PC-9 (cell line): Measurements from ENCODE around the gene CNNM4. TPM values are rescaled to one million over a fixed set of nuclear protein-coding genes. Genes with fewer than 3 reads are reported as not detected.
A peak's percentile ranks its signal among the peaks of the same experiment; 100 is the strongest.

ENCODE experiments used
- BruUV-seq: library from RNA; stranded (reverse); fragments of 400-500 nt; replicated peaks from 2 replicates; lab custom pipeline; 2021; lab: Mats Ljungman, UMichigan
- CTCF ChIA-PET: fragments of 300-600 bp; sonication (Branson Sonifier 250); formaldehyde crosslinking; loops from one replicate; lab custom pipeline; 2022; ENCODE audit warnings: antibody characterized with exemption; lab: Charles Lee
- POLR2A ChIA-PET: fragments of 300-600 bp; sonication (Branson Sonifier 250); formaldehyde crosslinking; loops from one replicate; lab custom pipeline; 2022; ENCODE audit warnings: antibody characterized with exemption; ENCODE audit not compliant: unreplicated experiment; lab: Charles Lee
- DNase-seq, 2 experiments: peaks; one replicate each; pipeline versions ENCODE4 v3.0.0 to v3.0.0-alpha.2; 2015 to 2022; ENCODE audit warnings: mixed read lengths in 1 of 2
- H2AFZ ChIP-seq: fragments of 200-600 bp; sonication (generic); 2 replicates; pipeline ENCODE4 v1.8.1; 2017; ENCODE audit warnings: antibody characterized with exemption
- H3F3A ChIP-seq: fragments of 200-600 bp; sonication (generic); 2 replicates; pipeline ENCODE4 v1.8.1; 2017; ENCODE audit warnings: antibody characterized with exemption, mild to moderate bottlenecking, low read depth; ENCODE audit not compliant: insufficient read depth
- H3K27ac ChIP-seq: fragments of 200-600 bp; sonication (generic); 2 replicates; pipeline ENCODE4 v1.6.1; 2016; ENCODE audit warnings: mixed run types
- H3K27me3 ChIP-seq: fragments of 200-600 bp; sonication (generic); 2 replicates; pipeline ENCODE4 v1.6.1; 2016; ENCODE audit warnings: low read depth, mixed run types; ENCODE audit not compliant: insufficient read depth
- H3K36me3 ChIP-seq: fragments of 200-600 bp; sonication (generic); 2 replicates; pipeline ENCODE4 v1.6.1; 2016; ENCODE audit warnings: low read depth, mixed run types
- H3K4me1 ChIP-seq: fragments of 200-600 bp; sonication (generic); replicated peaks from 2 replicates; pipeline ENCODE4 v1.6.1; 2016; ENCODE audit warnings: mixed run types; ENCODE audit not compliant: insufficient read depth
- H3K4me2 ChIP-seq: fragments of 200-600 bp; sonication (generic); 2 replicates; pipeline ENCODE4 v1.6.1; 2017; ENCODE audit warnings: mixed run types
- H3K4me3 ChIP-seq: fragments of 200-600 bp; sonication (generic); 2 replicates; pipeline ENCODE4 v1.6.1; 2016; ENCODE audit warnings: mixed run types
- H3K79me2 ChIP-seq: fragments of 200-600 bp; sonication (generic); 2 replicates; pipeline ENCODE4 v1.6.1; 2017; ENCODE audit warnings: low read depth, mixed run types
- H3K9me2 ChIP-seq: fragments of 200-600 bp; sonication (generic); 2 replicates; pipeline ENCODE4 v1.8.1; 2017; ENCODE audit warnings: mild to moderate bottlenecking; ENCODE audit not compliant: insufficient read depth
- H3K9me3 ChIP-seq: fragments of 200-600 bp; sonication (generic); 2 replicates; pipeline ENCODE4 v1.8.1; 2016; ENCODE audit warnings: low read depth; ENCODE audit not compliant: insufficient read depth
- H4K20me1 ChIP-seq: fragments of 200-600 bp; sonication (generic); 2 replicates; pipeline ENCODE4 v1.8.1; 2017; ENCODE audit not compliant: insufficient read depth
- CTCF ChIP-seq: fragments of 200-600 bp; sonication (generic); conservative IDR thresholded peaks from 2 replicates; pipeline ENCODE4 v1.6.1; 2017; ENCODE audit warnings: mixed run types, antibody characterized with exemption, mild to moderate bottlenecking, moderate library complexity
- EZH2 ChIP-seq: fragments of 200-600 bp; sonication (generic); IDR thresholded peaks from 2 replicates; pipeline ENCODE4 v1.8.0; 2017; ENCODE audit warnings: antibody characterized with exemption, low read depth
- intact Hi-C: fragments of 100-400 bp; cut with micrococcal nuclease; formaldehyde crosslinking; loops from one replicate; pipeline ENCODE4 v1.10.0; 2022; ENCODE audit not compliant: unreplicated experiment
- total RNA-seq: library from RNA; stranded (reverse); gene quantifications from 2 replicates; pipeline ENCODE4 v1.2.3, GENCODE V29; 2021

CNNM4 gene
- total RNA-seq, 1 experiment from 2014 or later = 31.4 TPM

GRCh38 chr2:96734880-96735583, 25.7 kb upstream of the CNNM4 start:
- Histone ChIP-seq H3K36me3 (peaks cover 46% of the 10 kb centered on the region), H3F3A (no peaks in the 10 kb centered on the region; the same call in 1 of the 2 replicates), H3K4me2 (no peak overlapping the region), H3K79me2 (peaks cover 24% of the 10 kb centered on the region), H2AFZ (no peak overlapping the region), H4K20me1 (no peaks in the 10 kb centered on the region), H3K9me2 (no peaks in the 10 kb centered on the region), H3K4me1 (peaks cover 14% of the 10 kb centered on the region), H3K27ac (no peak overlapping the region), H3K4me3 (no peak overlapping the region), H3K27me3 (no peaks in the 10 kb centered on the region), H3K9me3 (no peaks in the 10 kb centered on the region)
- no peak for TF ChIP-seq CTCF
- intact Hi-C loops = no loop called here
- CTCF ChIA-PET = no interaction called here
- no TSS peak for BruUV-seq
- POLR2A ChIA-PET = interaction anchor here (0.7 kb wide), 1 partner anchor 33 kb away, joined by 4 read pairs; no protein-coding TSS in a partner anchor
- peak in 1 of 2 experiments; percentile 15 for DNase-seq

GRCh38 chr2:96737251-96737650, 23.5 kb upstream of the CNNM4 start:
- Histone ChIP-seq H3F3A (no peaks in the 10 kb centered on the region; the same call in 1 of the 2 replicates), H3K4me2 (no peak overlapping the region), H2AFZ (no peak overlapping the region), H3K27ac (no peak overlapping the region), H3K9me2 (no peaks in the 10 kb centered on the region), H3K79me2 (peaks cover 24% of the 10 kb centered on the region), H4K20me1 (no peaks in the 10 kb centered on the region), H3K36me3 (peaks cover 30% of the 10 kb centered on the region), H3K9me3 (no peaks in the 10 kb centered on the region), H3K4me3 (no peak overlapping the region), H3K4me1 (peaks cover 18% of the 10 kb centered on the region), H3K27me3 (no peaks in the 10 kb centered on the region)
- BruUV-seq = no TSS peak
- CTCF ChIA-PET = no interaction called here
- POLR2A ChIA-PET = no interaction called here
- peak in 1 of 2 experiments; percentile 1 for DNase-seq
- TF ChIP-seq EZH2 = no peak
- TF ChIP-seq CTCF = no peak
- intact Hi-C loops = no loop called here

GRCh38 chr2:96737831-96738230, 22.9 kb upstream of the CNNM4 start:
- H3K27me3 ChIP-seq = no peaks in the 10 kb centered on the region
- H4K20me1 ChIP-seq = no peaks in the 10 kb centered on the region
- peaks cover 28% of the 10 kb centered on the region for H3K36me3 ChIP-seq
- ChIA-PET CTCF (no interaction called here), POLR2A (no interaction called here)
- TF ChIP-seq CTCF = no peak
- no peak for TF ChIP-seq EZH2
- H3F3A ChIP-seq = no peaks in the 10 kb centered on the region; the same call in 1 of the 2 replicates
- no peaks in the 10 kb centered on the region for H3K9me3 ChIP-seq
- BruUV-seq = TSS peak; percentile 20
- intact Hi-C loops = no loop called here
- H3K4me3 ChIP-seq = no peak overlapping the region
- H3K4me1 ChIP-seq = peaks cover 18% of the 10 kb centered on the region
- H2AFZ ChIP-seq = no peak overlapping the region
- no peak overlapping the region for H3K27ac ChIP-seq
- H3K4me2 ChIP-seq = peak overlapping the region; percentile 89
- peaks cover 24% of the 10 kb centered on the region for H3K79me2 ChIP-seq
- no peaks in the 10 kb centered on the region for H3K9me2 ChIP-seq
- DNase-seq = peak in 1 of 2 experiments; percentile 25
